Lung (tissue), 12 donors: ENCODE data around the gene TTC1. TPM values are rescaled to one million over a fixed set of nuclear protein-coding genes. Genes with fewer than 3 reads are reported as not detected.
"Not testable (repeated sequence)": the region's sequence is repeated elsewhere in the genome, so short reads cannot be mapped to it uniquely, and the experiment has no call there.

Experiments used
- ATAC-seq: fragments of 200-7000 bp; cut with Tn5 transposase; one replicate; pipeline ENCODE4 v1.9.1; 2020; ENCODE audit warnings: moderate number of reproducible peaks; ENCODE audit not compliant: insufficient read depth, low FRiP score
- DNase-seq, 3 donors: peaks; one replicate each; pipeline ENCODE4 v3.0.0-alpha.2; 2013 to 2017
- H3K27ac ChIP-seq, 2 donors: one replicate each; pipeline ENCODE4 v1.5.1; 2013; ENCODE audit warnings: mild to moderate bottlenecking in 2 of 2, moderate library complexity in 2 of 2, control low read depth in 1 of 2, inconsistent platforms in 1 of 2, low read depth in 1 of 2, low read length in 1 of 2
- H3K27me3 ChIP-seq, 3 donors: one replicate each; pipeline ENCODE4 v1.5.1; 2013; ENCODE audit warnings: low read length in 2 of 3; ENCODE audit not compliant: control insufficient read depth in 3 of 3, insufficient read depth in 3 of 3
- H3K36me3 ChIP-seq, 4 donors: one replicate each; pipeline ENCODE4 v1.5.1; 2013; ENCODE audit warnings: low read length in 4 of 4, mild to moderate bottlenecking in 1 of 4, moderate library complexity in 1 of 4; ENCODE audit not compliant: control insufficient read depth in 4 of 4, insufficient read depth in 4 of 4
- H3K4me1 ChIP-seq, 5 donors: one replicate each; pipeline ENCODE4 v1.5.1; 2013; ENCODE audit warnings: low read length in 5 of 5, mild to moderate bottlenecking in 2 of 5, moderate library complexity in 1 of 5; ENCODE audit not compliant: control insufficient read depth in 5 of 5, insufficient read depth in 5 of 5
- H3K4me3 ChIP-seq: one replicate; pipeline ENCODE4 v1.5.1; 2013; ENCODE audit warnings: mild to moderate bottlenecking, control low read depth, moderate library complexity
- H3K9ac ChIP-seq, 2 donors: one replicate each; pipeline ENCODE4 v1.5.1; 2013; ENCODE audit warnings: low read length in 2 of 2, control low read depth in 1 of 2; ENCODE audit not compliant: insufficient read depth in 1 of 2
- H3K9me3 ChIP-seq, 4 donors: one replicate each; pipeline ENCODE4 v1.5.1; 2013; ENCODE audit warnings: low read length in 3 of 4, mild to moderate bottlenecking in 1 of 4, moderate library complexity in 1 of 4; ENCODE audit not compliant: control insufficient read depth in 4 of 4, insufficient read depth in 3 of 4
- WGBS, 2 donors: extraction: QIAGEN DNeasy Blood & Tissue Kit; methylation state at CpG; one replicate each; pipeline ENCODE4 v1.1.7; 2013; 5-methylcytosine and 5-hydroxymethylcytosine counted together
- polyA plus RNA-seq, 2 donors: library from polyadenylated mRNA; stranded (reverse); fragments of 200-250 nt; gene quantifications; one replicate each; pipeline ENCODE4 v1.2.1, GENCODE V29; 2013
- total RNA-seq, 2 donors: library from RNA; depleted of rRNA in 1 of 2; stranded (reverse); fragments of >200 nt in 1 of 2; gene quantifications; one replicate each; pipeline ENCODE4 v1.2.1, GENCODE V29; 2014 to 2021
- TF ChIP-seq, protein P1 (sequence below): IDR thresholded peaks from 2 replicates; pipeline ENCODE4 v1.5.1; 2012; ENCODE audit warnings: mild to moderate bottlenecking; ENCODE audit errors: control extremely low read depth, extremely low read depth
- donor health status: control.
- donor health status: control.
- donor health status: Bipolar disorder and iron deficiency.
- donor health status: healthy.
- donor health status: DM: yes; HTN: yes; CAD: no.

The TTC1 gene
- total and polyA plus RNA-seq, 4 donors, result 37.3 to 47.5 (median 43.1) TPM

DNA sequence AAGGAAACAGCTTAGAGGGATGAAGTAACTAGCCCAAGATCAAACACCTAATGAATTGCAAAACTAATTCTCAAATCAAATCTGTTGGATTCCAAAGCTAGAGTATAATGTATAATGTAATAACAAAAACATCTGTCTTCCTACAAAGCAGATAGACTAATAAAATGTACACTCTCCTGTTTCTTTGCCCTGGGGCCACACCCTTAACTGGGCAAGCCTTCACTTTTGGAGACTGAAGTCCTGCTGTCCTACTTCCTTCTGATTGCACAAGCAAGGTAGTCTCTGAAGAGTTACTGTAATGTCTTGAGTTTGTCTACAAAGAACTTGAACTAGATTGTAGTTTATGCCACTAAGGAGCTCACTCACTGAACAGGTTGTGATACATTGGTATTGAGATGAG is 2.5 kb downstream of the TTC1 start:
- ATAC-seq, result no peak
- DNase-seq, result no peak
- Histone ChIP-seq H3K36me3 (peaks cover 6 to 27% (median 7%) of the 10 kb centered on the region in 4 donors), H3K27me3 (no peaks in the 10 kb centered on the region), H3K9me3 (no peaks in the 10 kb centered on the region), H3K27ac (no peak overlapping the region), H3K4me3 (no peak overlapping the region), H3K9ac (no peak overlapping the region), H3K4me1 (peaks cover 0 to 18% (median 11%) of the 10 kb centered on the region in 5 donors)
- TF ChIP-seq, protein P1, sequence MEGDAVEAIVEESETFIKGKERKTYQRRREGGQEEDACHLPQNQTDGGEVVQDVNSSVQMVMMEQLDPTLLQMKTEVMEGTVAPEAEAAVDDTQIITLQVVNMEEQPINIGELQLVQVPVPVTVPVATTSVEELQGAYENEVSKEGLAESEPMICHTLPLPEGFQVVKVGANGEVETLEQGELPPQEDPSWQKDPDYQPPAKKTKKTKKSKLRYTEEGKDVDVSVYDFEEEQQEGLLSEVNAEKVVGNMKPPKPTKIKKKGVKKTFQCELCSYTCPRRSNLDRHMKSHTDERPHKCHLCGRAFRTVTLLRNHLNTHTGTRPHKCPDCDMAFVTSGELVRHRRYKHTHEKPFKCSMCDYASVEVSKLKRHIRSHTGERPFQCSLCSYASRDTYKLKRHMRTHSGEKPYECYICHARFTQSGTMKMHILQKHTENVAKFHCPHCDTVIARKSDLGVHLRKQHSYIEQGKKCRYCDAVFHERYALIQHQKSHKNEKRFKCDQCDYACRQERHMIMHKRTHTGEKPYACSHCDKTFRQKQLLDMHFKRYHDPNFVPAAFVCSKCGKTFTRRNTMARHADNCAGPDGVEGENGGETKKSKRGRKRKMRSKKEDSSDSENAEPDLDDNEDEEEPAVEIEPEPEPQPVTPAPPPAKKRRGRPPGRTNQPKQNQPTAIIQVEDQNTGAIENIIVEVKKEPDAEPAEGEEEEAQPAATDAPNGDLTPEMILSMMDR, result no peak

DNA sequence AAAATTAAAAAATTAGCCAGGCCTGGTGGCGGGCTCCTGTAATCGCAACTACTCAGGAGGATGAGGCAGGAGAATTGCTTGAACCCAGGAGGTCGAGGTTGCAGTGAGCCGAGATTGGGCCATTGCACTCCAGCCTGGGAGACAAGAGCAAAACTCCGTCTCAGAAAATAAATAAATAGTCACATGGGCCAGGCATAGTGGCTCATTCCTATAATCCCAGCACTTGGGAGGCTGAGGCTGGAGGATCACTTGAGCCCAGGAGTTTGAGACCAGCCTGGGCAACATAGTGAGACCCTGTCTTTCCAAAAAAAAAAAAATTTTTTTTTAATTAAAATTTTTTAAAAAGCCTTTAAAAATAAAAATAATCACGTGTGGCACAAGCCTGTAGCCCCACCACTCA is 5.3 kb downstream of the TTC1 start:
- not testable (repeated sequence) for H3K4me3 ChIP-seq, H3K27ac ChIP-seq, H3K9me3 ChIP-seq, ATAC-seq, H3K27me3 ChIP-seq, H3K9ac ChIP-seq, DNase-seq
- H3K36me3 ChIP-seq, result peaks cover 6 to 29% (median 8%) of the 10 kb centered on the region in 4 donors
- WGBS, 2 donors, result 95 to 96% methylated on average over 6 of the region's 6 CpGs
- peaks cover 0 to 22% (median 11%) of the 10 kb centered on the region in 5 donors for H3K4me1 ChIP-seq

DNA sequence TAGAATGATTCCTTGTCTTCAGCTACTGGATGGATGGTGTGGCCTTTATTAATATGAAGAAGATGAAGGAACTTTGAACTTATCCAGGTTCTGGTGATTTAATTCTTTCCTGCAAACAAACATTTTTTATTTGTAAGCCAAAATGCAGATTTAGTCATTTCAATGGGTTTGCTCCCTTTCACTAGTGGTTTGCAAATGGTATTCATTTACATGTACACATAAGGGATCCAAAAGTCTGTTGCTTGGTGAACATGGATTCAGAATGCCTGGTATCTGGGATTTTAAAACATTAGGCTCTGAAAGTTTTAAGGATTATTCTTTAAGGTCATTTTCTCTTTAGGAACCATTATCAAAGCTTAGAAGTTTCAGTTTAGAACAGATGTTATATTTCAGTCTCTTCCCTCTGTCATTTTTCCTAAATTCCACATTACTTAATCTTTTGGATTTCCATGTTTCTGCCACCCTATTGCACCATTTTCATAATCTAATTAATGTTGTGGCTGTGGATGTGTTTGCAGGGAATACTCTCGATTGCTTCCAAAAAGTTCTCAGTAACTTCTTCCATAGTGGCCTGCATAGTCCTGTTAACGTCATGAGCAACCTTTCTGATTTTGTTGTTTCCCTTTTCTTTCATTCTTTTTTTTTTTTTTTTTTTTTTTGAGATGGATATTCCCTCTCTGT is 10.1 kb downstream of the TTC1 start:
- no peak for ATAC-seq
- H3K36me3 ChIP-seq, result peaks cover 4 to 12% (median 8%) of the 10 kb centered on the region in 4 donors
- H3K9me3 ChIP-seq, result no peaks in the 10 kb centered on the region

DNA sequence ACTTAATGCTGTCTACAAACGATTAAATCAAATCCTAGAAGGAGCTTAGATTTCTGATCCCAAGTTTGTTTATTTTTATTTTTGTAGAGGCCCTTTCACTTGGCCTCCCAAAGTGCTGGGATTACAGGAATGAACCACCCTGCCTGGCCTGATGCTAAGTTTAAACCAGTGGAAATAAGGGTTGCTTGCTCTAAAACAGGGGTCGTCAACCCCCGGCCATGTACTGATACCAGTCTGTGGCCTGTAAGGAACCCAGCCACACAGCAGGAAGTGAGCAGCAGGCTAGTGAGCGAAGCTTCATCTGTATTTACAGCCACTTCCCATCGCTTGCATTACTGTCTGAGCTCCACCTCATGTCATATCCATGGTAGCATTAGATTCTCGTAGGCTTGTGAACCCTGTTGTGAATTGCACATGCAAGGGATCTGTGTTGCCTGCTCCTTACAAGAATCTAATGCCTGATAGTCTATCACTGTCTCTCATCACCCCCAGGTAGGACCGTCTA is 11.4 kb downstream of the TTC1 start:
- no peaks in the 10 kb centered on the region for H3K9me3 ChIP-seq
- TF ChIP-seq, protein P1, result no peak
- no peak overlapping the region for H3K9ac ChIP-seq
- 60 to 73% methylated on average over 7 of the region's 7 CpGs for WGBS, 2 donors
- H3K4me1 ChIP-seq, result peaks cover 0 to 22% (median 2%) of the 10 kb centered on the region in 5 donors
- peaks cover under 1 to 11% (median 6%) of the 10 kb centered on the region in 4 donors for H3K36me3 ChIP-seq
- no peak overlapping the region for H3K27ac ChIP-seq
- ATAC-seq (no peak), DNase-seq (peak in 2 of 3 donors; percentile 34 to 46)
- no peaks in the 10 kb centered on the region for H3K27me3 ChIP-seq
- H3K4me3 ChIP-seq, result no peak overlapping the region

More for the DNA sequence above, 10.1 kb downstream of the TTC1 start:
- 85 to 86% methylated on average over 2 of the region's 2 CpGs for WGBS, 2 donors
- H3K27ac ChIP-seq, result no peak overlapping the region
- TF ChIP-seq, protein P1, result no peak
- peaks cover 0 to 22% (median 2%) of the 10 kb centered on the region in 5 donors for H3K4me1 ChIP-seq
- DNase-seq, result peak in 2 of 3 donors; percentile 44 to 60
- H3K9ac ChIP-seq, result no peak overlapping the region
- H3K27me3 ChIP-seq, result no peaks in the 10 kb centered on the region
- no peak overlapping the region for H3K4me3 ChIP-seq
